Fibroblast of lung (primary cell): ENCODE results near the gene NAA38. TPM values are rescaled to one million over a fixed set of nuclear protein-coding genes. Genes with fewer than 3 reads are reported as not detected.

Experiments used
- DNase-seq, 2 donors: peaks; one replicate each; pipeline versions ENCODE4 v3.0.0 to v3.0.0-alpha.2; 2010; ENCODE audit warnings: low read depth in 2 of 2
- H2AFZ ChIP-seq: 2 replicates; pipeline ENCODE4 v1.5.1; 2012; ENCODE audit warnings: low read length, control low read depth, inconsistent platforms
- H3K27ac ChIP-seq: 2 replicates; pipeline ENCODE4 v1.5.1; 2011; ENCODE audit warnings: low read length, control low read depth; ENCODE audit not compliant: insufficient read depth
- H3K27me3 ChIP-seq: 2 replicates; pipeline ENCODE4 v1.5.1; 2011; ENCODE audit warnings: mild to moderate bottlenecking, low read length; ENCODE audit not compliant: control insufficient read depth, insufficient read depth
- H3K36me3 ChIP-seq: 2 replicates; pipeline ENCODE4 v1.5.1; 2011; ENCODE audit warnings: low read length; ENCODE audit not compliant: control insufficient read depth, insufficient read depth
- H3K4me1 ChIP-seq: 2 replicates; pipeline ENCODE4 v1.5.1; 2011; ENCODE audit warnings: low read length; ENCODE audit not compliant: control insufficient read depth, insufficient read depth; ENCODE audit errors: extremely low read depth
- H3K4me2 ChIP-seq: 2 replicates; pipeline ENCODE4 v1.5.1; 2011; ENCODE audit warnings: low read length, control low read depth; ENCODE audit not compliant: insufficient read depth; ENCODE audit errors: extremely low read depth
- H3K4me3 ChIP-seq, 4 experiments: fragments of 200-600 bp in 1 of 4; sonication (generic) in 1 of 4; replicated peaks in 1 of 4; 2 replicates each; pipeline ENCODE4 v1.5.1; 2011 to 2016; ENCODE audit warnings: low read length in 4 of 4, low read depth in 3 of 4, mild to moderate bottlenecking in 3 of 4, control low read depth in 2 of 4, inconsistent platforms in 1 of 4, mixed read lengths in 1 of 4; ENCODE audit not compliant: insufficient read depth in 1 of 4; ENCODE audit errors: control extremely low read depth in 1 of 4
- H3K79me2 ChIP-seq: 2 replicates; pipeline ENCODE4 v1.5.1; 2012; ENCODE audit warnings: mild to moderate bottlenecking, low read length, inconsistent platforms; ENCODE audit not compliant: control insufficient read depth, insufficient read depth
- H3K9ac ChIP-seq: 2 replicates; pipeline ENCODE4 v1.5.1; 2011; ENCODE audit warnings: mild to moderate bottlenecking, low read length, control low read depth; ENCODE audit not compliant: insufficient read depth
- H3K9me3 ChIP-seq: 2 replicates; pipeline ENCODE4 v1.5.1; 2012; ENCODE audit warnings: low read depth, low read length; ENCODE audit not compliant: control insufficient read depth, insufficient read depth
- H4K20me1 ChIP-seq: 2 replicates; pipeline ENCODE4 v1.5.1; 2011; ENCODE audit warnings: low read length; ENCODE audit not compliant: control insufficient read depth, insufficient read depth; ENCODE audit errors: extremely low read depth
- CTCF ChIP-seq, 2 donors: IDR thresholded peaks in 1 of 2; conservative IDR thresholded peaks in 1 of 2; 1 replicate in 1 of 2; 2 replicates in 1 of 2; pipeline ENCODE4 v1.5.1; 2011 to 2012; ENCODE audit warnings: low read length in 2 of 2, control low read depth in 1 of 2, inconsistent platforms in 1 of 2, low read depth in 1 of 2, mild to moderate bottlenecking in 1 of 2
- EZH2 ChIP-seq: IDR thresholded peaks from 2 replicates; pipeline ENCODE4 v1.5.1; 2012; ENCODE audit warnings: low read length, control low read depth, mild to moderate bottlenecking; ENCODE audit errors: missing control alignments
- polyA plus RNA-seq, 2 donors: library from polyadenylated mRNA; depleted of rRNA in 1 of 2; stranded (reverse) in 1 of 2; unstranded in 1 of 2; fragments of >200 nt; gene quantifications; 2 replicates each; pipeline ENCODE4 v1.2.1, GENCODE V29; 2011 to 2012; ENCODE audit warnings: missing spikeins in 1 of 2
- total RNA-seq: library from RNA; depleted of rRNA; stranded (reverse); fragments of >200 nt; gene quantifications from 2 replicates; pipeline ENCODE4 v1.2.1, GENCODE V29; 2014

Gene NAA38
- total and polyA plus RNA-seq, 2 donors (not counting 1 experiment from before 2014, with no cell fraction given): 31.0 to 78.9 TPM

- Histone ChIP-seq H3K27ac (no peak overlapping the region), H3K4me3 (no peak overlapping the region), H4K20me1 (no peaks in the 10 kb centered on the region), H3K79me2 (peaks cover 11% of the 10 kb centered on the region), H2AFZ (no peak overlapping the region), H3K36me3 (peaks cover 50% of the 10 kb centered on the region), H3K9me3 (no peaks in the 10 kb centered on the region), H3K4me1 (peaks cover 11% of the 10 kb centered on the region), H3K27me3 (no peaks in the 10 kb centered on the region), H3K4me2 (no peak overlapping the region), H3K9ac (no peak overlapping the region)
- no peak for TF ChIP-seq CTCF (conservative IDR thresholded peaks at IDR 0.05 in 1 of 2, IDR thresholded peaks at IDR 0.05 in 1 of 2; ENCODE audit: low read depth in 1 of 2, low read length in 2 of 2)
- DNase-seq: no peak
Measured at GRCh38 chr17:7850701-7851437, 6.5 kb downstream of the NAA38 start.

- no peak overlapping the region for H3K9ac ChIP-seq
- no peaks in the 10 kb centered on the region for H4K20me1 ChIP-seq
- H3K79me2 ChIP-seq: peaks cover 14% of the 10 kb centered on the region
- no peak overlapping the region for H3K4me2 ChIP-seq
- DNase-seq: no peak
- H3K27me3 ChIP-seq: no peaks in the 10 kb centered on the region
- H3K4me3 ChIP-seq: no peak overlapping the region
- no peak for TF ChIP-seq CTCF (conservative IDR thresholded peaks at IDR 0.05 in 1 of 2, IDR thresholded peaks at IDR 0.05 in 1 of 2; ENCODE audit: low read depth in 1 of 2, low read length in 2 of 2)
- TF ChIP-seq EZH2: no peak
- no peaks in the 10 kb centered on the region for H3K9me3 ChIP-seq
- no peak overlapping the region for H3K27ac ChIP-seq
- no peak overlapping the region for H2AFZ ChIP-seq
- H3K4me1 ChIP-seq: peaks cover 10% of the 10 kb centered on the region
- H3K36me3 ChIP-seq: peaks cover 49% of the 10 kb centered on the region
Measured at GRCh38 chr17:7849751-7850504, 7.4 kb downstream of the NAA38 start.

DNA sequence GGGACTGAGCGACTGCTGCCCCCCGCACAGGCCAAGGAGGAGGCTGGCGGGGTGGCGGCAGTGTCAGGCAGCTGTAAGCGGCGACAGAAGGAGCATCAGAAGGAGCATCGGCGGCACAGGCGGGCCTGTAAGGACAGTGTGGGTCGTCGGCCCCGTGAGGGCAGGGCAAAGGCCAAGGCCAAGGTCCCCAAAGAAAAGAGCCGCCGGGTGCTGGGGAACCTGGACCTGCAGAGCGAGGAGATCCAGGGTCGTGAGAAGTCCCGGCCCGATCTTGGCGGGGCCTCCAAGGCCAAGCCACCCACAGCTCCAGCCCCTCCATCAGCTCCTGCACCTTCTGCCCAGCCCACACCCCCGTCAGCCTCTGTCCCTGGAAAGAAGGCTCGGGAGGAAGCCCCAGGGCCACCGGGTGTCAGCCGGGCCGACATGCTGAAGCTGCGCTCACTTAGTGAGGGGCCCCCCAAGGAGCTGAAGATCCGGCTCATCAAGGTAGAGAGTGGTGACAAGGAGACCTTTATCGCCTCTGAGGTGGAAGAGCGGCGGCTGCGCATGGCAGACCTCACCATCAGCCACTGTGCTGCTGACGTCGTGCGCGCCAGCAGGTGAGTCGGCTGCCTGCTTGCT, 8.1 kb downstream of the NAA38 start:
- peaks cover 48% of the 10 kb centered on the region for H3K36me3 ChIP-seq
- H3K9me3 ChIP-seq: no peaks in the 10 kb centered on the region
- no peak overlapping the region for H3K4me3 ChIP-seq
- H3K4me2 ChIP-seq: no peak overlapping the region
- TF ChIP-seq EZH2 (no peak), CTCF (conservative IDR thresholded peaks at IDR 0.05 in 1 of 2, IDR thresholded peaks at IDR 0.05 in 1 of 2; ENCODE audit: low read depth in 1 of 2, low read length in 2 of 2) (no peak)
- H3K4me1 ChIP-seq: peaks cover 10% of the 10 kb centered on the region
- no peaks in the 10 kb centered on the region for H4K20me1 ChIP-seq
- H3K27ac ChIP-seq: no peak overlapping the region
- no peak overlapping the region for H2AFZ ChIP-seq
- H3K9ac ChIP-seq: no peak overlapping the region
- no peak for DNase-seq
- no peaks in the 10 kb centered on the region for H3K27me3 ChIP-seq
- peaks cover 18% of the 10 kb centered on the region for H3K79me2 ChIP-seq
